ENCODE results near the gene ANKRD9.

ANKRD9 gene

DNA sequence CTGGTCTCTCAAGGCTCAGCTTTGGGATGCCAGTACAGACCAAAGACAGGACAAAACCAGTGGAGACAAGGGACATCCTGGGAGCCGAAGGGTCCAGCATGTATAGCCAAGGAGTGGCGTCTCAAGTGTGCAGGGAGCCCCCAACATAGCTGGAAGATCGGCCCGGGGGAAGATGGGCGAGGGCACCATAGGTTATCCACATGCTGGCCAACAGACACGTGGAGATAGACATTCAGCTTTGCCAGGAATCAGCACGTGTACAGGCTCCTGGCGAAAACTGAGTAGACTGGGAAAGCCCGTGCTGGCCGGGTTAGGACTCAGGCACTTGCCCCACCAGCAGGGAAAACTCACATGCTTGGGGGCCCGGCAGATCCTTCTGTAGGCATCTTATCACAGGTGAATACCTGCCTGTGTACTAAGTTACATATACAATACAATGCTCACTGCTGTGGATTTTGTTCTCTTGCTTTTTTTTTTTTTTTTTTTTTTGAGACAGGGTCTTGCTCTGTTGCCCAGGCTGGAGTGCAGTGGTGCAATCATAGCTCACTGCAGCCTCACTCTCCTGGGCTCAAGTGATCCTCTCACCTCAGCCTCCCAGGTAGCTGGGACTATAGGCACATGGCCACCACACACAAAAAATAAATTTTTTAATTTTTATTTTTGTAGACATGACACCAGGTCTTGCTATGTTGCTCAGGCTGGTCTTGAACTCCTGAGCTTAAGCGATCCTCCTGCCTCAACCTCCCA is 5.6 kb upstream of the ANKRD9 start:
- no peak overlapping the region for H3K4ac ChIP-seq (ENCODE audit: low read depth, low read length)
- no peaks in the 10 kb centered on the region for H3K79me2 ChIP-seq (ENCODE audit: control insufficient read depth, insufficient read depth, low read length)
- H2BK5ac ChIP-seq (ENCODE audit: low read length): no peak overlapping the region
- H3K4me1 ChIP-seq (ENCODE audit: control insufficient read depth, low read depth, low read length): peaks cover 2% of the 10 kb centered on the region
- H3K36me3 ChIP-seq (ENCODE audit: control insufficient read depth, insufficient read depth, low read length): no peaks in the 10 kb centered on the region
- H3K18ac ChIP-seq (ENCODE audit: low read length): no peak overlapping the region
- H4K5ac ChIP-seq (ENCODE audit: low read length): no peak overlapping the region
- H3K56ac ChIP-seq (ENCODE audit: low read length): no peak overlapping the region
- no peak overlapping the region for H2AK5ac ChIP-seq (ENCODE audit: low read length)
- H3K27ac ChIP-seq (ENCODE audit: low read depth, low read length): no peak overlapping the region
- H4K8ac ChIP-seq (ENCODE audit: low read depth, low read length): no peak overlapping the region
- no peaks in the 10 kb centered on the region for H3K79me1 ChIP-seq (ENCODE audit: low read length)
- H3K9ac ChIP-seq (ENCODE audit: low read length): no peak overlapping the region
- H2BK15ac ChIP-seq (replicated peaks; ENCODE audit: low read depth): no peak overlapping the region
- no peak overlapping the region for H2BK120ac ChIP-seq (ENCODE audit: low read depth, low read length)
- H3K23ac ChIP-seq (ENCODE audit: low read length): peak overlapping the region; percentile 45
- no peak for DNase-seq
- no CpG with 5 or more reads among the region's 12 CpGs for WGBS (ENCODE audit: extremely low coverage, insufficient coverage, low lambda C conversion rate)
- no peaks in the 10 kb centered on the region for H3K27me3 ChIP-seq (ENCODE audit: insufficient read depth, low read length, poor library complexity)
- H3K4me2 ChIP-seq (ENCODE audit: low read length): no peak overlapping the region
- H3K4me3 ChIP-seq (ENCODE audit: low read length): no peak overlapping the region

DNA sequence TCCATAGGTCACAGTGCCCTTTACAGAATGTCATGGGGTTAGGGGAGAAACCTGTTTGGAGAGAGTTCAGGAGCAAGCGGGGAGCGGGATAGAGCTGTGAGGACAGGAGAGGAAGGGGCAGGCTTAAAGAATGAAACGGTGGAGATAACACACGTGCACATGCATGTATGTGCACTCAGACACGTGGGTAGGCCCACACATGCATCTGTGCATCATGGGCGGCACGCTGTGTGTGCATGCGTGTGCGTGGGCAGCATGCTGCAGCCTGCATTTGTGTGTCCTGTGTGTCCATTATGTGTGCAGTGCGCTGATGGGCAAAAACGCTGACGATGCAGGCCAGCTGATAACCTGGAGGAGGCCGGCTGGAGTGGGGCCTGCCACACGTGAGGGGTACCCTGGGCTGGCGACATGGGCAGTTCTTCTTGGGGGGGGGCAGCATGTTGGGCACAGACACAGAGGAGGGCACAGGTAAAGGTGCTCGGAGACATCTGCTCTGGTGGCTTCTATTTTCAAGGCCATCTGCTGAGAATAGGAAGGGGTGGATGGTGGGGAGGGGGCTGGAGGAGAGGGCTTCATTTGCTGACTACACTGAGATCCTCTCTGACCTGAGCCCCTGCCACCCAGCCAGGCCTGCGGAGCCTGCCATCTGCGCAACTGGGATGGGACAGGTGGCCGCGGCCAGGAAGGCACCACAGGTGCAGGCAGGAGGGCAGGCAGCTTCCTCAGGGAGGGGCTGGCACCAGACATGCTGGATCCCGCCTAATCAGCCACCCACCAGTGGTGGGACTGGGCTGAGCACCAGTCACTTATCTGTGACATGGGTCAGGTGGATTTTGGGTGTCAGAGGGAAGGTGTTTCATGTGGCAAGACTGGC is 4.6 kb upstream of the ANKRD9 start:
- Histone ChIP-seq H3K4me3 (ENCODE audit: low read length) (no peak overlapping the region), H2BK15ac (replicated peaks; ENCODE audit: low read depth) (no peak overlapping the region), H3K18ac (ENCODE audit: low read length) (no peak overlapping the region), H3K56ac (ENCODE audit: low read length) (no peak overlapping the region), H3K4me1 (ENCODE audit: control insufficient read depth, low read depth, low read length) (peaks cover 2% of the 10 kb centered on the region), H3K79me1 (ENCODE audit: low read length) (no peaks in the 10 kb centered on the region), H2AK5ac (ENCODE audit: low read length) (no peak overlapping the region), H3K9ac (ENCODE audit: low read length) (no peak overlapping the region), H3K23ac (ENCODE audit: low read length) (no peak overlapping the region), H3K4ac (ENCODE audit: low read depth, low read length) (no peak overlapping the region), H4K5ac (ENCODE audit: low read length) (no peak overlapping the region), H3K79me2 (ENCODE audit: control insufficient read depth, insufficient read depth, low read length) (no peaks in the 10 kb centered on the region), H4K8ac (ENCODE audit: low read depth, low read length) (no peak overlapping the region), H2BK120ac (ENCODE audit: low read depth, low read length) (no peak overlapping the region), H2BK5ac (ENCODE audit: low read length) (no peak overlapping the region), H3K4me2 (ENCODE audit: low read length) (no peak overlapping the region), H3K36me3 (ENCODE audit: control insufficient read depth, insufficient read depth, low read length) (no peaks in the 10 kb centered on the region), H3K27me3 (ENCODE audit: insufficient read depth, low read length, poor library complexity) (no peaks in the 10 kb centered on the region), H3K27ac (ENCODE audit: low read depth, low read length) (no peak overlapping the region)
- DNase-seq: no peak
- WGBS (ENCODE audit: extremely low coverage, insufficient coverage, low lambda C conversion rate): no CpG with 5 or more reads among the region's 21 CpGs

DNA sequence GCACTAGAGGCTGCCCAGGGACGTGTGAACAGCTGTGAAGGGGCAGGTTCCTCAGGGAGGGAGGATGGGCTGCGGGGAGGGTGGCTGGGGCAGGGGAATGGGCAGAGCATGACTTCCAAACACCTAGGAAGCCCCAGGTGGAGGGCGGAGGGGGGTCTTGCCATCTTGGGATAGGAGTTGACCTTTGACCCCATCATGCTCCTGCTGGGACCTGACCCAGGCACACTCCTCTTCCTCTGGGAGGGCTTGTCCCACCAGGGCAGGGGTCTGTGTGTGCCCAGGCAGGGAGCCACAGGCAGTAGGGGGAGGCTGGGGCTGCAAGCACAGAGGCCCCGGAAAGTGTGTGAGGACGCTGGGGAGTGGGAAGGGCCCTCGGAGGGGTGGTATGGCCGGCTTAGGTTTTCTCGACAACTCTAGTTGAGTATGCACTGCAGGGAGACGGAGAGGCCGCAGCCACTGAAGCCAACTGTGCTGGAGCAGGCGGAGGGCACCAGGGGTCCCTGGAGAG is 3.3 kb upstream of the ANKRD9 start:
- Histone ChIP-seq H4K8ac (ENCODE audit: low read depth, low read length) (no peak overlapping the region), H3K27ac (ENCODE audit: low read depth, low read length) (no peak overlapping the region), H2BK120ac (ENCODE audit: low read depth, low read length) (no peak overlapping the region), H4K5ac (ENCODE audit: low read length) (no peak overlapping the region), H3K27me3 (ENCODE audit: insufficient read depth, low read length, poor library complexity) (no peaks in the 10 kb centered on the region), H3K79me2 (ENCODE audit: control insufficient read depth, insufficient read depth, low read length) (no peaks in the 10 kb centered on the region), H2BK15ac (replicated peaks; ENCODE audit: low read depth) (no peak overlapping the region), H3K23ac (ENCODE audit: low read length) (no peak overlapping the region), H3K18ac (ENCODE audit: low read length) (no peak overlapping the region), H3K79me1 (ENCODE audit: low read length) (peaks cover 2% of the 10 kb centered on the region), H2AK5ac (ENCODE audit: low read length) (no peak overlapping the region), H3K56ac (ENCODE audit: low read length) (no peak overlapping the region), H3K36me3 (ENCODE audit: control insufficient read depth, insufficient read depth, low read length) (no peaks in the 10 kb centered on the region), H3K4me3 (ENCODE audit: low read length) (no peak overlapping the region), H3K4me2 (ENCODE audit: low read length) (no peak overlapping the region), H3K9ac (ENCODE audit: low read length) (no peak overlapping the region), H3K4me1 (ENCODE audit: control insufficient read depth, low read depth, low read length) (peaks cover 2% of the 10 kb centered on the region), H2BK5ac (ENCODE audit: low read length) (no peak overlapping the region), H3K4ac (ENCODE audit: low read depth, low read length) (no peak overlapping the region)
- WGBS (ENCODE audit: extremely low coverage, insufficient coverage, low lambda C conversion rate): no CpG with 5 or more reads among the region's 11 CpGs
- no peak for DNase-seq

DNA sequence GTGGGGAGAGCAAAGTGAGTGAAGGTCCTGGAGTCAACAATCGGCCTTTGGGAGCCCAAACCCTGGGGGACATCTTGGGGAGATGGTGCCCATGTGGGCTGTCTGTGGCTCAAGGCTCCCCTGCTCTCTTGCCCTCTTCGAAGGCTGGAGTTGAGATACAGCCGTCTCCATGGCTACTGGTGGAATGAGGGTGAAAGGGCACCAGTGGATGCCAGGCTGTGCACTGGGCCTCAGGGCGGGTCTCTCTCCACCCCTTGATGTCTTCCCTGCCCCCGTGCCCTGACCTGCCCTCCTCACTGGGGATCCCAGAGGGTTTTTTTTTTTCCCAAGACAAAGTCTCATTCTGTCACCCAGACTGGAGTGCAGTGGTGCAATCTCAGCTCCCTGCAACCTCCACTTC is 2.0 kb upstream of the ANKRD9 start:
- H3K4ac ChIP-seq (ENCODE audit: low read depth, low read length): no peak overlapping the region
- no peak overlapping the region for H4K5ac ChIP-seq (ENCODE audit: low read length)
- no peak overlapping the region for H3K4me3 ChIP-seq (ENCODE audit: low read length)
- H3K27ac ChIP-seq (ENCODE audit: low read depth, low read length): no peak overlapping the region
- H3K56ac ChIP-seq (ENCODE audit: low read length): no peak overlapping the region
- H2BK5ac ChIP-seq (ENCODE audit: low read length): no peak overlapping the region
- H2BK120ac ChIP-seq (ENCODE audit: low read depth, low read length): no peak overlapping the region
- H3K9ac ChIP-seq (ENCODE audit: low read length): no peak overlapping the region
- no CpG with 5 or more reads among the region's 5 CpGs for WGBS (ENCODE audit: extremely low coverage, insufficient coverage, low lambda C conversion rate)
- no peak overlapping the region for H3K18ac ChIP-seq (ENCODE audit: low read length)
- DNase-seq: no peak
- H2AK5ac ChIP-seq (ENCODE audit: low read length): no peak overlapping the region
- H3K4me2 ChIP-seq (ENCODE audit: low read length): no peak overlapping the region
- no peak overlapping the region for H4K8ac ChIP-seq (ENCODE audit: low read depth, low read length)
- H3K4me1 ChIP-seq (ENCODE audit: control insufficient read depth, low read depth, low read length): peaks cover 2% of the 10 kb centered on the region
- no peaks in the 10 kb centered on the region for H3K27me3 ChIP-seq (ENCODE audit: insufficient read depth, low read length, poor library complexity)
- H3K79me2 ChIP-seq (ENCODE audit: control insufficient read depth, insufficient read depth, low read length): no peaks in the 10 kb centered on the region
- H3K79me1 ChIP-seq (ENCODE audit: low read length): peaks cover 2% of the 10 kb centered on the region
- no peaks in the 10 kb centered on the region for H3K36me3 ChIP-seq (ENCODE audit: control insufficient read depth, insufficient read depth, low read length)
- H3K23ac ChIP-seq (ENCODE audit: low read length): no peak overlapping the region
- H2BK15ac ChIP-seq (replicated peaks; ENCODE audit: low read depth): no peak overlapping the region

DNA sequence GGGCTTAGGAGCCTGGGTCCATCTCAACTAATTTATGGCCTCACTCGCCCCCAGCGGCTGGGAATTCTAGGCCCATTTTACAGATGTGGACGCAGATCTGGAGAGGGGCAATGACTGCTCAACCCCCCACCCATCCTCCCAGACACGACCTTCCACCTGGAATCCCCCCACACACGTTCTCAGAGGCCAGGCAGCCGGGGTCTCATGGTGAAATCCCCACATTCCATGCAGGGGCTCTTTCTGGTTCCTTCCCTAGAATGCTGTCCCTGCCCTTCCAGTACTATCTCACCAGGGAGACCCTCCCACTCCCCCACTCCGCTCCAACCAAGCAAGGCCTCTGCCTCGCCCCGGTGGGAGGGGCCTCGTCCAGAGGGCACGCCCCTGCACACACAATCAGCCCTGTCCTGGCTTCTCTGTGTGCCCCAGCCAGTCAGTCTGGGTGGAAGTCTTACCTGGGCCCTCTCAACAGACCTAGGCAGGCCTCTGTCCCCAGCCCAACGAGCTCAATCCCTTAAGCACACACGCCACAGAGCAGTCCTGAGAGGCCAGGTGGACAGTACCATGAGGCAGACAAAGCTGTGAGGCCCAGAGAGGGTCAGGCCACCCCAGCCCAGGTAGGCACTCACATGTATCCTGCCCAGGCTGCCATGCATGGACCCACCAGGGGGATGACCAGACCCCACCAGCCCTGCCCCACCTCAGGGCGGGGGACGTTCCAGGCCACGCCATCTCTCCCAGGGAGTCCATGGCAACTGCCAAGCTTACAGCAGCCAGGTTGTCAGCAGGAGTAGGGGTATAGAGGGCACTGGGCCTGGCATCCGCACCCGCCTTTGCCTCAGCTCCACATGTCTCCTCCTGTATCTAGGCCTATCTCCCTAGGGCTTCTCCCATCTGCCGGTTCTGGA is 1.3 kb upstream of the ANKRD9 start:
- H3K79me1 ChIP-seq (ENCODE audit: low read length): peaks cover 2% of the 10 kb centered on the region
- peak overlapping the region; percentile 97 for H3K4me2 ChIP-seq (ENCODE audit: low read length)
- peak overlapping the region; percentile 45 for H3K23ac ChIP-seq (ENCODE audit: low read length)
- DNase-seq: peak; percentile 95
- peak overlapping the region; percentile 96 for H3K56ac ChIP-seq (ENCODE audit: low read length)
- H3K9ac ChIP-seq (ENCODE audit: low read length): peak overlapping the region; percentile 82
- H3K4ac ChIP-seq (ENCODE audit: low read depth, low read length): no peak overlapping the region
- no peak overlapping the region for H3K18ac ChIP-seq (ENCODE audit: low read length)
- peak overlapping the region; percentile 13 for H3K4me3 ChIP-seq (ENCODE audit: low read length)
- no peaks in the 10 kb centered on the region for H3K36me3 ChIP-seq (ENCODE audit: control insufficient read depth, insufficient read depth, low read length)
- no peak overlapping the region for H4K8ac ChIP-seq (ENCODE audit: low read depth, low read length)
- H2BK5ac ChIP-seq (ENCODE audit: low read length): no peak overlapping the region
- peak overlapping the region; percentile 13 for H3K27ac ChIP-seq (ENCODE audit: low read depth, low read length)
- H3K4me1 ChIP-seq (ENCODE audit: control insufficient read depth, low read depth, low read length): peaks cover 2% of the 10 kb centered on the region
- H3K27me3 ChIP-seq (ENCODE audit: insufficient read depth, low read length, poor library complexity): no peaks in the 10 kb centered on the region
- H4K5ac ChIP-seq (ENCODE audit: low read length): peak overlapping the region; percentile 49
- no CpG with 5 or more reads among the region's 19 CpGs for WGBS (ENCODE audit: extremely low coverage, insufficient coverage, low lambda C conversion rate)
- H2AK5ac ChIP-seq (ENCODE audit: low read length): peak overlapping the region; percentile 25
- no peak overlapping the region for H2BK120ac ChIP-seq (ENCODE audit: low read depth, low read length)
- no peaks in the 10 kb centered on the region for H3K79me2 ChIP-seq (ENCODE audit: control insufficient read depth, insufficient read depth, low read length)
- H2BK15ac ChIP-seq (replicated peaks; ENCODE audit: low read depth): no peak overlapping the region

All from mesendoderm (in vitro differentiated cells).